ENCODE data around the gene YWHAG. TPM values are rescaled to one million over a fixed set of nuclear protein-coding genes. Genes with fewer than 3 reads are reported as not detected.
"Not testable (repeated sequence)": the region's sequence is repeated elsewhere in the genome, so short reads cannot be mapped to it uniquely, and the experiment has no call there.

Gene YWHAG
- total RNA-seq, 1 donor from 2014 or later = 151 TPM

DNA sequence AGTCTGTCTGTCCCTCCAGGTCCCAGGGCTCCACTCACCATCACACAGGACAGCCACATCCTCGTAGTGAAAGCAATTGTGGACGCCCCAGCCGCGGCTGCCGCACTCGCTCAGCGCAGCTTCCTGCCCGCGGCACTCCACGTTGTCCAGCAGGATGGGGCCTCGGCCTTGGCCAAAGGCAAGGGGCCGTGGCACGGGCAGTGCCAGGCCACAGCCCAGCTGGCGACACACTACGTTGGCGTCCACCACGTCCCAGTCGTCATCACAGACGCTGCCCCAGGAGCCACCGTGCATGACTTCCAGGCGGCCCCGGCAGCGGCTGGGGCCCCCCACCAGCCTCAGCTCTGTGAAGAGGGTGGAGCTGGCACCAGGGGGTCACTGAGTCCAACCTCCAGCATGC, 41.5 kb upstream of the YWHAG start:
- TF ChIP-seq CTCF (IDR thresholded peaks at IDR 0.05) = no peak
- no peaks in the 10 kb centered on the region for H3K4me1 Mint-ChIP-seq (ENCODE audit: unreplicated experiment)
- DNase-seq (ENCODE audit: extremely low spot score, unreplicated experiment) = no peak
- H3K27me3 Mint-ChIP-seq (ENCODE audit: unreplicated experiment) = no peaks in the 10 kb centered on the region
- H3K4me3 Mint-ChIP-seq (ENCODE audit: unreplicated experiment) = no peak overlapping the region
- H3K27ac Mint-ChIP-seq (ENCODE audit: unreplicated experiment) = no peak overlapping the region
- H3K36me3 Mint-ChIP-seq (ENCODE audit: unreplicated experiment) = no peaks in the 10 kb centered on the region
- H3K9me3 Mint-ChIP-seq (ENCODE audit: unreplicated experiment) = no peaks in the 10 kb centered on the region

- no peak for TF ChIP-seq CTCF (IDR thresholded peaks at IDR 0.05)
- no peaks in the 10 kb centered on the region for H3K36me3 Mint-ChIP-seq (ENCODE audit: unreplicated experiment)
- H3K4me3 Mint-ChIP-seq (ENCODE audit: unreplicated experiment) = no peak overlapping the region
- peaks cover 8% of the 10 kb centered on the region for H3K4me1 Mint-ChIP-seq (ENCODE audit: unreplicated experiment)
- no peak for DNase-seq (ENCODE audit: extremely low spot score, unreplicated experiment)
- H3K9me3 Mint-ChIP-seq (ENCODE audit: unreplicated experiment) = no peaks in the 10 kb centered on the region
- no peak overlapping the region for H3K27ac Mint-ChIP-seq (ENCODE audit: unreplicated experiment)
- H3K27me3 Mint-ChIP-seq (ENCODE audit: unreplicated experiment) = no peaks in the 10 kb centered on the region
Observed at GRCh38 chr7:76397409-76398183, 38.8 kb upstream of the YWHAG start.

DNA sequence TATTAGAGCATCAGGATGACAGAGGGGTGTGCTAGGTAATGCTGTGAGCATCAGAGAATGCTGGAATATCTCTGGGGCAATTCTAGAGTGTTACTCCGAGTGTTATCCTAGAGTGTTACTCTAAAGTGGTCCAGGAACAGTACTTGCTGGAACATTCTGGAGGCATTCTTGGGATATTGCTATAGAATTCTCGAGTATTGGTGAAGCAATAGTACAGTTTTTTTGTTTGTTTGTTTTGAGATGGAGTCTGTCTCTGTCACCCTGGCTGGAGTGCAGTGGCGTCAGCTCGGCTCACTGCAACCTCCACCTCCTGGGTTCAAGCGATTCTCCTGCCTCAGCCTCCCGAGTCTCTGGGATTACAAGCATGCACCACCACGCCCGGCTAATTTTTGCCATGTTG, 38.1 kb upstream of the YWHAG start:
- Mint-ChIP-seq H3K27me3 (ENCODE audit: unreplicated experiment) (no peaks in the 10 kb centered on the region), H3K27ac (ENCODE audit: unreplicated experiment) (no peak overlapping the region), H3K4me1 (ENCODE audit: unreplicated experiment) (peaks cover 11% of the 10 kb centered on the region), H3K9me3 (ENCODE audit: unreplicated experiment) (no peaks in the 10 kb centered on the region), H3K4me3 (ENCODE audit: unreplicated experiment) (no peak overlapping the region), H3K36me3 (ENCODE audit: unreplicated experiment) (no peaks in the 10 kb centered on the region)
- TF ChIP-seq CTCF (IDR thresholded peaks at IDR 0.05) = no peak
- DNase-seq (ENCODE audit: extremely low spot score, unreplicated experiment) = no peak

GRCh38 chr7:76395965-76396726, 37.4 kb upstream of the YWHAG start:
- no peaks in the 10 kb centered on the region for H3K36me3 Mint-ChIP-seq (ENCODE audit: unreplicated experiment)
- DNase-seq (ENCODE audit: extremely low spot score, unreplicated experiment) = no peak
- H3K4me3 Mint-ChIP-seq (ENCODE audit: unreplicated experiment) = no peak overlapping the region
- TF ChIP-seq CTCF (IDR thresholded peaks at IDR 0.05) = no peak
- H3K27me3 Mint-ChIP-seq (ENCODE audit: unreplicated experiment) = no peaks in the 10 kb centered on the region
- peaks cover 11% of the 10 kb centered on the region for H3K4me1 Mint-ChIP-seq (ENCODE audit: unreplicated experiment)
- no peaks in the 10 kb centered on the region for H3K9me3 Mint-ChIP-seq (ENCODE audit: unreplicated experiment)
- H3K27ac Mint-ChIP-seq (ENCODE audit: unreplicated experiment) = no peak overlapping the region

GRCh38 chr7:76395605-76395964, 36.8 kb upstream of the YWHAG start:
- H3K9me3 Mint-ChIP-seq (ENCODE audit: unreplicated experiment); H3K4me3 Mint-ChIP-seq (ENCODE audit: unreplicated experiment); H3K27me3 Mint-ChIP-seq (ENCODE audit: unreplicated experiment); H3K36me3 Mint-ChIP-seq (ENCODE audit: unreplicated experiment); H3K27ac Mint-ChIP-seq (ENCODE audit: unreplicated experiment); DNase-seq (ENCODE audit: extremely low spot score, unreplicated experiment): not testable (repeated sequence)
- peaks cover 11% of the 10 kb centered on the region for H3K4me1 Mint-ChIP-seq (ENCODE audit: unreplicated experiment)

Measured in osteocyte (in vitro differentiated cells).